ENCODE data around the gene SORCS2.

DNA sequence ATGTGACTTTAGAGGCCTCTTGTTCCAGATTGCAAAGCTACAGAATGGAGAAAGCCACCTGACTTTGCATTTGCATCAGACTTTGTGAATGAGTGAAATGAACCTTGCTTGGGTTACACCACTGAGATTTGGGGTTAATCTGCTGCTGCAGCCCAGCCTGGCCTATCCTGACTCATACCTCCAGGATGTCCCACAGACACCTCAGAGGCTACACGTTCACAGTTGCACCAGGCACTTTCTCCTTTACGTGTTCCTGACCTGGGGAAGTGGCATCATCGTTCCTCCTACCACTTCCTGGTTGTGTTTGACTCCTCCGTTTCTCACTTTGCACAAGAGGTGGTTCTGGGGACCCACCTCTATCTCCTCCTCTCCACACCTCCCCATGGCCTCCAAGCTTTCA, 9.2 kb upstream of the SORCS2 start:
- TF ChIP-seq, protein P1, sequence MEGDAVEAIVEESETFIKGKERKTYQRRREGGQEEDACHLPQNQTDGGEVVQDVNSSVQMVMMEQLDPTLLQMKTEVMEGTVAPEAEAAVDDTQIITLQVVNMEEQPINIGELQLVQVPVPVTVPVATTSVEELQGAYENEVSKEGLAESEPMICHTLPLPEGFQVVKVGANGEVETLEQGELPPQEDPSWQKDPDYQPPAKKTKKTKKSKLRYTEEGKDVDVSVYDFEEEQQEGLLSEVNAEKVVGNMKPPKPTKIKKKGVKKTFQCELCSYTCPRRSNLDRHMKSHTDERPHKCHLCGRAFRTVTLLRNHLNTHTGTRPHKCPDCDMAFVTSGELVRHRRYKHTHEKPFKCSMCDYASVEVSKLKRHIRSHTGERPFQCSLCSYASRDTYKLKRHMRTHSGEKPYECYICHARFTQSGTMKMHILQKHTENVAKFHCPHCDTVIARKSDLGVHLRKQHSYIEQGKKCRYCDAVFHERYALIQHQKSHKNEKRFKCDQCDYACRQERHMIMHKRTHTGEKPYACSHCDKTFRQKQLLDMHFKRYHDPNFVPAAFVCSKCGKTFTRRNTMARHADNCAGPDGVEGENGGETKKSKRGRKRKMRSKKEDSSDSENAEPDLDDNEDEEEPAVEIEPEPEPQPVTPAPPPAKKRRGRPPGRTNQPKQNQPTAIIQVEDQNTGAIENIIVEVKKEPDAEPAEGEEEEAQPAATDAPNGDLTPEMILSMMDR (IDR thresholded peaks at IDR 0.05): no peak
- no peak for TF ChIP-seq POLR2A (IDR thresholded peaks at IDR 0.05)

Measured in Peyer's patch (tissue), 4 donors.